ENCODE results near the gene PRPF19. TPM values are rescaled to one million over a fixed set of nuclear protein-coding genes. Genes with fewer than 3 reads are reported as not detected.

Gene PRPF19
- total and polyA plus RNA-seq, 10 of the 15 experiments (the other 5 are each of a cell fraction or from before 2014, with no cell fraction given), result 8.7 to 170 (median 61.3) TPM

GRCh38 chr11:60915248-60915914 lies 9.0 kb upstream of the PRPF19 start (continued):
- TF ChIP-seq RELA (IDR thresholded peaks at IDR 0.05; ENCODE audit: borderline replicate concordance, partially characterized antibody), result peak; percentile 11
- TF ChIP-seq CBX3 (IDR thresholded peaks at IDR 0.05; ENCODE audit: borderline replicate concordance, low read depth), result no peak
- TF ChIP-seq POLR2AphosphoS5 (IDR thresholded peaks at IDR 0.05; ENCODE audit: low read length), result 0 out of 2 replicates have a peak, but pooled peaks have one; percentile 28
- peak; percentile 63; the same call in 1 of the 2 replicates for TF ChIP-seq MEF2A (IDR thresholded peaks at IDR 0.05; ENCODE audit: insufficient read depth, low read depth, low read length)
- no peak for TF ChIP-seq IRF5 (IDR thresholded peaks at IDR 0.05; ENCODE audit: borderline replicate concordance)
- no peak for TF ChIP-seq LARP7 (IDR thresholded peaks at IDR 0.05)
- TF ChIP-seq IRF4 (IDR thresholded peaks at IDR 0.05; ENCODE audit: low read depth, low read length), result peak; percentile 88
- peak; percentile 71; the same call in 1 of the 2 replicates for TF ChIP-seq HDGF (IDR thresholded peaks at IDR 0.05)
- no peak for TF ChIP-seq FOS (IDR thresholded peaks at IDR 0.05; ENCODE audit: borderline replicate concordance, extremely low read depth, insufficient read length)
- no peak for TF ChIP-seq HSF1 (IDR thresholded peaks at IDR 0.05; ENCODE audit: low read depth, low read length)
- peak; percentile 71 for TF ChIP-seq TBL1XR1 (IDR thresholded peaks at IDR 0.05; ENCODE audit: low read depth, low read length)

All from GM12878 (cell line).